Measurements from ENCODE around the gene IFRD2.
"Not testable (repeated sequence)": the region's sequence is repeated elsewhere in the genome, so short reads cannot be mapped to it uniquely, and the experiment has no call there.

IFRD2 gene

DNA sequence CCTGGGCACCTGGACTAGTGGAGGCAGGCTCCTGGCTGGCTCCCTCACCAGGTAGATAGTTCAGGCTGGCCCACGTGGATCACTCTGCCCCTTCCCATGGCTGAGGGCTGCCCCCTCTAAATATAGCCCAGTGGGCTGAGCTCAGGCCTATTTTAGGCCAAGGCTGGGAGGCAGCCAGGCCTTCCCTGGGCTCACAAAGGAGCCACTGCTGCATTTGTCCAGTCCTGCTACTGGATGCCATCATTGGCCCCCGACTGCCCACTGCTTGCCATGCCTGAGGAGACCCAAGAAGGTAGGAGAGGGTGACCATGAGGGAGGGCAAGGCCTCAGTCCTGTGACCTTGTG lies 13.4 kb downstream of the IFRD2 start, which contains the start of gene LSMEM2:
TSS of gene LSMEM2 (plus strand) at position 208 of the 345 bp plus-strand sequence. CDS start at position 235, 27 bp downstream.
- no peak for DNase-seq

DNA sequence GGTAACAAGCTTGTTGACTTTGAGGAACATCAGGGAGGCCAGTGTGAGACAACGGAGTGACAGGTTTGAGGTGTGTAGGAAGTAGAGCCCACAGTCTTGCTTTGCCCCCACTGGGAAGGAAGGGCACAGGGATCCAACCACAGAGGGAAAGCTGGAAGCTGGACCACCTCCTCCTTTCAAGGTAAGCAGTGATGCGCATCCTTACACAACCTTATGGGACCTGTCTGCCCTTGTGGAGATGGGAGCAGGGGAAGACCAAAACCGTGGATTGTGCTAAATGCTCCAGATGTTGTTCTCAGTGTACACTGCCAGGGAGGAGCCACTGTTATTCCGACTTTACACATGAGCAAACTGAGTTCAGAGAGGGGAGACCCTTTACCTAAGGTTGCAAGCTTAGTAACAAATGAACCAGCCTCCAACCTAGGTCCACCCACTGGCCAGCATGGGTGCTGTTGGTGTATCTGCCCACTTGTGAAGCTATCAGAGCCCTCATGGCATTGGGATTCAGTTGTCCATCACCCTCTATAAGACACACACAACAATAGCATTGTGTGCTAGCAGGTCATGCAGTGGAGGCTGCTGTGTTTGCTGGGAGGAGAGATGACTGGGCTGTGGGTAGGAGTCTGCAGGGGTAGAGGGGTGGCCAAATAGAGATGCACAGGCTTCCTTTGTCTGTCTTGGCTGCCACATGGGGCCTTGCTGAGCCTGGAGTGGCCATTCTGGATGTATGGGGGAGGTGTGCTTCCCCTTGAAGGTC lies 13.9 kb downstream of the IFRD2 start:
- no peak for DNase-seq

DNA sequence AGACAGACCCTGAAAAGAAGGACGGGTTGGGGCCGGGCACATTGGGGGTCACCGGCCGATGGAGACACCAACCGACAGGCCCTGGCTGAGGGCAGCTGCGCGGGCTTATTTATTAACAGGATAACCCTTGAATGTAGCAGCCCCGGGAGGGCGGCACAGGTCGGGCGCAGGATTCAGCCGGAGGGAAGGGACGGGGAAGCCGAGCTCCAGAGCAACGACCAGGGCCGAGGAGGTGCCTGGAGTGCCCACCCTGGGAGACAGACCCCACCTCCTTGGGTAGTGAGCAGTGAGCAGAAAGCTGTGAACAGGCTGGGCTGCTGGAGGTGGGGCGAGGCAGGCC lies 15.5 kb downstream of the IFRD2 start:
- DNase-seq = no peak

DNA sequence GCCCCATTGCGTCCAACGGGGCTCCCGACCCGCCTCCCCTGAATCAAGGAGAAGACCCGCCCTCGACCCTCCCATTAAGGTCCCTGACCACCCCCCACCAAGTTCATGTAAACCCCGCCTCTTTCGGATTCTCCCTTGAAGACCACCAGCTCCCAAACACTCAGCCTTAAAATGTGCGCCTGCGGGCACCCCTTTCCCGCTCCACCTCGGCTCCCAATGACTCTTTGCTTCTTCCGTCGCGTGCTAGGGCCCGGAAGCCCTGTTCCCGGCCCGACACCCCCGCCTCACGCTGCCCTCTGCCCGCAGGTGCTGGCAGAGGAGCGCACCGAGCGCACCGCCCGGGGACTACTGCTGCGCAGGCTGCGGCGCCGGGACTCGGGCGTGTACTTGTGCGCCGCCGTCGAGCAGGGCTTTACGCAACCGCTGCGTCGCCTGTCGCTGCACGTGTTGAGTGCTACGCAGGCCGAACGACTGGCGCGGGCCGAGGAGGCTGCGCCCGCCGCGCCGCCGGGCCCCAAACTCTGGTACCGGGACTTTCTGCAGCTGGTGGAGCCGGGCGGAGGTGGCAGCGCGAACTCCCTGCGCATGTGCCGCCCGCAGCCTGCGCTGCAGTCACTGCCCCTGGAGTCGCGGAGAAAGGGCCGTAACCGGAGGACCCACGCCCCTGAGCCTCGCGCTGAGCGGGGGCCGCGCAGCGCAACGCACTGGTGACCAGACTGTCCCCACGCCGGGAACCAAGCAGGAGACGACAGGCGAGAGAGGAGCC lies 16.1 kb downstream of the IFRD2 start:
- peak; percentile 24 for DNase-seq

DNA sequence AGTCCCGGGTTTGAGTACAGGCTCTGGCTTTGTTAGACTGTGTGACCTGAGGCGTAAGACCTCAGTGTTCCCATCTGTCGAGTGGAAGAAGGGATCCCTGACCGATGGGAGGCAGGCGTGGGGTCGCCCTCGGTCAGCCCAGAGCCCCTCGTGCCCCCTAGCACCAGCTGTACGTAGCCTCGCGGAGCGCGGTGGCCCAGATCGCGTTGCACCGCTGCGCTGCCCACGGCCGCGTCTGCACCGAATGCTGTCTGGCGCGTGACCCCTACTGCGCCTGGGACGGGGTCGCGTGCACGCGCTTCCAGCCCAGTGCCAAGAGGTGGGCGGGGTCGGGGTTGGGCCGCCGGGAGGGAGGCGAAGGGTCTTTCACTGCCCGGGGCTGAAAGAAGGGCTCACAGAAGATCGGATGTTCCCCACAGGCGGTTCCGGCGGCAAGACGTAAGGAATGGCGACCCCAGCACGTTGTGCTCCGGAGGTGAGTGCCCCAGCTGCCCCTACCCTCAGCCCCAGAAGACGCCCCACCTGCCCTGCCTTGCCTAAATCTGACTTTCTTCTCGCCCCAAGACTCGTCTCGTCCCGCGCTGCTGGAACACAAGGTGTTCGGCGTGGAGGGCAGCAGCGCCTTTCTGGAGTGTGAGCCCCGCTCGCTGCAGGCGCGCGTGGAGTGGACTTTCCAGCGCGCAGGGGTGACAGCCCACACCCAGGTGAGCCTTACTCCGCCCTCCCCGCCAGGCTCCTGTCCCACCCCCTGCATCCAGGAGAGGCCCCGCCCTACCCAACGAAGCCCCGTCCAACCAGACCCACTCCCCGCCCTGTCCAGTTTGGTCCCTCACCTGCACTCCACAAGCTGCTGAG lies 16.9 kb downstream of the IFRD2 start:
- no peak for DNase-seq

DNA sequence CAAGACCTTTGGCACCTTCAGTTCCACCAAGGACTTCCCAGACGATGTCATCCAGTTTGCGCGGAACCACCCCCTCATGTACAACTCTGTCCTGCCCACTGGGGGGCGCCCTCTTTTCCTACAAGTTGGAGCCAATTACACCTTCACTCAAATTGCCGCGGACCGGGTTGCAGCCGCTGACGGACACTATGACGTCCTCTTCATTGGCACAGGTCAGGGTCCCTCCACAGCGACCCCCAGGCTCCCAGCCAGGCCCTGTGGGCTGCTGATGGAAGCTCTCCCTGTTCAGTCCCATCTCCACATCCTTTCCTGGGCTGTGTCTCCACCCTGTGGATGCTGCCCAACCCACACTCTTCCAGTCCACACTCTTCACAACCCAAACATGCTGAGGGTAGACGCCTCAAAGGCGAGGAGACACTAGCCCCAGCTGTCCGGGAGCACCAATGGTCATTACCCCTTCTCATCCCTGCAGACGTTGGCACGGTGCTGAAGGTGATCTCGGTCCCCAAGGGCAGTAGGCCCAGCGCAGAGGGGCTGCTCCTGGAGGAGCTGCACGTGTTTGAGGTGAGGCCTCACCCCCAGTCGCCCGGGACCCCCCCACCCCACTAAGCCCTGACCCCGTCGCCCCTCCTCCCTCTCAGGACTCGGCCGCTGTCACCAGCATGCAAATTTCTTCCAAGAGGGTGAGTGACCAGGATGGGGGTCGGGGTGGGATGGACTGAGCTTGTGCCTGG lies 17.7 kb downstream of the IFRD2 start:
- DNase-seq = peak; percentile 72

DNA sequence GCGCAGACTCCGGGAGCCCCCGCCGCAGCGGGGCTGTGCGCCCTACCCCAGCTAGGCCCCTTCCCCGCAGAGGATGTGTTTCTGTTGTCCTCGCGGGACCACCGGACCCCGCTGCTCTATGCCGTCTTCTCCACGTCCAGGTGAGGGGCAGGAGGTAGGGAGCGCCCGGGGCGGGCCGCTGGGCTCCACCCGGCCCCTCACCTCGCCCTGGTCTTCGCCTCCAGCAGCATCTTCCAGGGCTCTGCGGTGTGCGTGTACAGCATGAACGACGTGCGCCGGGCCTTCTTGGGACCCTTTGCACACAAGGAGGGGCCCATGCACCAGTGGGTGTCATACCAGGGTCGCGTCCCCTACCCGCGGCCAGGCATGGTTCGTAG lies 18.6 kb downstream of the IFRD2 start:
- DNase-seq = no peak

DNA sequence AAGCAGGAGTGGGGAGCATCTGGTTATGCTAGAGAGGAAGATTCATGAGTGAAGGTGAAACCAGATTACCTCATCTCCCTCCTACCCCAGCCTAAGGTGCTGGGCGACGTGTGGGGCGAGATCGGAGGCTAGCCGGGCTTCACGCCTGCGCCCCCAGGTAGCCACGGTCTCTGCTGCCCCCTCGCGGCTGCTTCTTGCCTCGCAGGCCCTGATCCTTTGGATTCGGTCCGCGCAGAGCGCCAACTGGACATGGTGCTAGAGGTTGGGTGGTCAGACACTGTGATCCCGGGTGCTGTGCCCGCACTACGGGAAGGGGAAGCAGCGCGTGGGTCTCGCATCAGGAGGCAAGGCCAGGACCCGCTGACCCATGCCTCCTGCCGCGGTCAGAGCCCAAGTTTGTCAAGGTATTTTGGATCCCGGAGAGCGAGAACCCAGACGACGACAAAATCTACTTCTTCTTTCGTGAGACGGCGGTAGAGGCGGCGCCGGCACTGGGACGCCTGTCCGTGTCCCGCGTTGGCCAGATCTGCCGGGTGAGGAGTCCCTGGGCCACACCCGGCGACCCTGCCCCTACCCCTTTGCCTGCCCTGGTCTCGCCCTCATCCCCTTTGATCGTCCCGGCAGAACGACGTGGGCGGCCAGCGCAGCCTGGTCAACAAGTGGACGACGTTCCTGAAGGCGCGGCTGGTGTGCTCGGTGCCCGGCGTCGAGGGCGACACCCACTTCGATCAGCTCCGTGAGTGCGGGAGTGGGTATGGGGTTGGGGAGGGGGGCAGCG lies 19.1 kb downstream of the IFRD2 start:
- DNase-seq = peak; percentile 84

DNA sequence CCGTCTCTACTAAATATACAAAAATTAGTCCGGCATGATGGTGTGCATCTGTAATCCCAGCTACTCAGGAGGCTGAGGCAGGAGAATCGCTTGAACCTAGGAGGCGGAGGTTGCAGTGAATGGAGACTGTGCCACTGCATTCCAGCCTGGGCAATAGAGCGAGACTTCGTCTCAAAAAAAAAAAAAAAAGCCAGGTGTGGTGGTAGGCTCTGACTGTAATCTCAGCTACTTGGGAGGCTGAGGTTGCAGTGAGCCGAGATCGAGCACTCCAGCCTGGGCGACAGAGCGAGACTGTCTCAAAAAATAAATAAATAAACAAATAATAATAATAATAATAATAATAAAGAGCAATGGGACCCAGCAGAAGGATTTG lies 19.7 kb downstream of the IFRD2 start:
- not testable (repeated sequence) for DNase-seq

DNA sequence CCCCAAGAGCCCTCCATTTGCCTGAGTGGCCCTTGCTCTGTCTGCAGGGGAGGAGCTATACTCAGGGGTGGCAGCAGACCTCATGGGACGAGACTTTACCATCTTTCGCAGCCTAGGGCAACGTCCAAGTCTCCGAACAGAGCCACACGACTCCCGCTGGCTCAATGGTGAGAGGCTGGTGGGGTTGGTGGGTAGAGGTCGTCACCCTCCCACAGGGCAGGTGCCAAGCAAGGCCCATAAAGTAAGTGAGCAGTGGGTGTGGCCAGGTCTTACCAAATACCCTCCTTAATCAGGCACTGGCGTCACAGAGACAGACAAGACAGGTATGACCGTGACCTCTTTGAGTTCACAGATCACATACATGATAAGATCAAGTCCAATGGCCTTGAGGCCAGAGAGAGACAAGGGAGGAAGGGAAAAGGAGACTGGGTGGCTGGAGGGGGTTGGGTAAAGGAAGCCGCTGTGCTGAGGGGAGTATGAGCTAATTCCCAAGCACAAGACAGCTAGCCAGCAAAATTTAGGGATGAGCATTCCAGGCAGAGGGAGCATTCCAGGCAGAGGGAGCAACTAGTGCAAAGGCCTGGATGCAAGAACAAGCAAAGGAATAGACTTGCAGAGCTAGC lies 20.8 kb downstream of the IFRD2 start:
- no peak for DNase-seq

DNA sequence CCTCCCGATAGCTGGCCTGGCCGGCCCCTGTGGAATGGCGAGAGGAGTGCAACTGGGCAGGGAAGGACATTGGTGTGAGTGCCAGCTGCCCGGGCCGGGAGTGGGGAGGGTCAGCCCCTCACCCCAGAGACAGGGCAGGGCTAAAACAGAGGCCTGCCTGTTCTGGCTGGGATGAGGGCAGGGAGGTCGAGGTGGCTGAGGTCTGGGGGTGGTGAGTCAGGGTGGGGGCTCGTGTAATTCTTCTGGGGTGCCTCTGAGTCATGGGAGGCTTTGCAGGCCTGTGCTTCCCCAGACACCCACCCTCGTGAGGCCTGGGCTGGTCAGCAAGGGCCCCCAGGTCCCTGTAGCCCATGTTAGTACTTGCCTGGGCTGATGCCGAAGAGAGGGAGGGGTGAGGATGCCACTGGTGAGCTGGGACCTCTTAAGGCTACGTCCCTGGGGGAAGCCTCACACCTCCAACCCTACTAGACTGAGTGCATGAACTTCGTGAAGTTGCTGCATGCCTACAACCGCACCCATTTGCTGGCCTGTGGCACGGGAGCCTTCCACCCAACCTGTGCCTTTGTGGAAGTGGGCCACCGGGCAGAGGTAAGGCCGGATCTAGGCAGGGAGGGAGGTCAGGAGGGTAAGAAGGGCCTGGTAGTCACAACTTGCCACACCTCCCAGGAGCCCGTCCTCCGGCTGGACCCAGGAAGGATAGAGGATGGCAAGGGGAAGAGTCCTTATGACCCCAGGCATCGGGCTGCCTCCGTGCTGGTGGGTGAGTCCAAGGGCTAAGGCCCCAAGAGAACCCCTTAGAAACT lies 21.6 kb downstream of the IFRD2 start:
- DNase-seq = no peak

DNA sequence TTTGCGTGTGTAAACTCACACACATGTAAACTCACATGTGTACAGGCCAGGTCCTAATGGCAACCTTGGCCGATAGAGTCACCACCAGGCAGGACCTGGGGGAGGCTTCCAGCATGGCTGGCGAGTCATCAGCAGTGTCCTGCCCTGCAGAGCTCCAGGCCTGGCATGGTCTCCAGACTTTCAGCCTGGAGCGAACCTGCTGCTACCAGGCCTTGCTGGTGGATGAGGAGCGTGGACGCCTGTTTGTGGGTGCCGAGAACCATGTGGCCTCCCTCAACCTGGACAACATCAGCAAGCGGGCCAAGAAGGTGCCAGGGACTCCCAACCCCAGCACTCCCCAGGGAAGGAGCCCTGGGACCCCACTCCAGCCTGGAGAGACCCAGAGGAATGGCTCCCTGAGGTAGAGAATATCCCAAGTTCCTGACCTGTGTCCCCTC lies 22.2 kb downstream of the IFRD2 start:
- DNase-seq = no peak

DNA sequence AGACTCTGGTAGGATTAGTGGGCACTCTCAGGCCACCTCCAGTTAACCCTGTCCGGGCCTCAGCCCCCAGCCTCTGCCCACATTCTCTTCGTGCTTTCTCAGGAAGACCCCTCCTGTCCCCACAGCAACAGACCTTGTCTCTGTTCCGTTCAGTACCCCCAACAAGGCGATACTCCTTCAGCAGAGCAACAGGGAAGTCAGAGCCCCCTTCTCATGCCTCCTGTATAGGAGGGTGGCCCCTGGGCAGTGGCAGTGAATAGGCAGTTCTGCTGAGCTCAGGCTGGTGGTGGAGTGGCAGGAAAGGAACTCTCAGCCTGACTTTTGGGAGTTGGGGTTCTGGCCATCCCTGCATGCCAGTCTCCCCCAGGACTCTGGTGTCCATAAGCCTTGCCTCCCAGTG lies 22.8 kb downstream of the IFRD2 start:
- DNase-seq = no peak

DNA sequence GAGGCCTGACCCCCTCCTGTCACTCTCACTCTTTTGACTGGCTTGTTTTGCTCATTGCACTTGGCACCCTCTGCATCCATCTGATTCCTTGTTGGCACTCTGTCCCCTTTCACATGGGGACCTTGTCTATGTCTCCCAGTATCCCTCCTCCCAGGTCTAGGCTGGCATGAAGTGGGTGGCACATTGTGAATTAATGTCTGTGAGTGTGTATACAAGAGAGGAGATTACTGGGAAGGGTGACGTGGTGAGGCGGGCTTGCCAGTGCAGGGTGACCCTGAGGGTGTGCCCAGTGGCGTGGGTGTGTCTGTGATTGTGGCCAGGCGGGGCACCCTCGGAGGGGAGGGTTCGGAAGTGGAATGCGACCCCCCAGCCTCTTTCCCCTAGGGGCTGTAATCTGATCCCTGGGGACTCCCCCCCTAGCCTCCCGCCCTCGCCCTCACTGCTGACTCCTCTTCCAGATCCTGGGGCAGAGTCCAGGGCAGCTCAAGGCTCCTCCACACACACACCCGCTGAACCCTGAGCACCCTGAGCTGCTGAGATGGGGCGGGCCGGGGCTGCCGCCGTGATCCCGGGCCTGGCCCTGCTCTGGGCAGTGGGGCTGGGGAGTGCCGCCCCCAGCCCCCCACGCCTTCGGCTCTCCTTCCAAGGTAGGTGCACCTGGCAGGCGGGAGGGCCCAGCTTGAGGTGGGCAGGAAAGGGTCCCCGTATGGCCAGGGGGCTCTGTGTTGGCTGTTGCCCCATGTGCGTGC lies 23.4 kb downstream of the IFRD2 start, which contains the start of gene SEMA3B:
TSS of gene SEMA3B (plus strand) at position 445 of the 749 bp plus-strand sequence. CDS start at position 539, 94 bp downstream.
- DNase-seq = no peak

DNA sequence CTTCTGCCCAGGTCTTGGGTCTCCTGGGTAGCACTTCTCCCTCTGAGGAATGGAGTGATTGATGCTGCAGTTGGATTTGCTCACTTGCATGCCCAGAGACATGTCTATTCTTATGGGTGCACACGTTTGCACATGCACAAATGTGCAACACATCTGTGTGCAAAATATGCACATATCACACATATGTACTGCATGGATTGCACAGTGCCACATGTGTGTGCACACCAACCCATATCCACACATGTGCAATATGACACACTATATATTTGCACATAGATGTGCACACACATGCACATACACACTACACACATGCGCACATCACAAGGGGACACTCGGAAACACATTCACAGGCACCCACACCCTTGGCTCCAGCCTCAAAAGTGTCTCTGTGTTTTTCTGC lies 24.0 kb downstream of the IFRD2 start:
- DNase-seq = no peak

DNA sequence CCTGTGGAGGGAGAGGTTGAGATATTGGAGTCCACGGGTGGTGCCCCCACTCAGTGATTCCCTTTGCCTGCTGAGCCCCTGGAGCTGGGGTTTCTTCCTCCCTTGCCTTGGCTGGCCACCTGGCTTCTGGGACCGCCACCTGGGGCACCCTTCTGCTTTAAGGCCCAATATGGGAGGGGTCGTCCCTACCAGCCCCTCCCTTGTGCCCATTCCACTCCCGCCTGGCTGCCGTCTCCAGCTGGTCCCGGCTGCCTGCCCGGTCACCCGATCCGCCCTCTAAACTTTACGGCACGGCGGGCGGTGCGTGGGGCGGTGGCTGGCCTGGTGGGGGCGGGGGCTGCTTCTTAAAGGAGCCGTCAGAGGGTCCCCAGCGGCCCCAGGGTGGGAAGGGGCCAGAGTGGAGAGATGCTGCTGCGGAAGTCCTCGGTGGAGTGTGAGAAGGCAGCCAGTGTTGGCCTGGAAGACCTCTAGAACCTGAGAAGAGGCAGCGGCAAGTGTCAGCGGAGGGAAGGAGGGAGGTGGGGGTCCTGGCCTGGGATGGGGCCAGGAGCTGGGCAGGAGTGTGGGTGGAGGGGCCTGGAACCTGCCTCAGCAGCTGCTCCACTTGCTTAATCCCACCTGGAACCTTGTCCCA lies 24.8 kb downstream of the IFRD2 start:
- DNase-seq = no peak

DNA sequence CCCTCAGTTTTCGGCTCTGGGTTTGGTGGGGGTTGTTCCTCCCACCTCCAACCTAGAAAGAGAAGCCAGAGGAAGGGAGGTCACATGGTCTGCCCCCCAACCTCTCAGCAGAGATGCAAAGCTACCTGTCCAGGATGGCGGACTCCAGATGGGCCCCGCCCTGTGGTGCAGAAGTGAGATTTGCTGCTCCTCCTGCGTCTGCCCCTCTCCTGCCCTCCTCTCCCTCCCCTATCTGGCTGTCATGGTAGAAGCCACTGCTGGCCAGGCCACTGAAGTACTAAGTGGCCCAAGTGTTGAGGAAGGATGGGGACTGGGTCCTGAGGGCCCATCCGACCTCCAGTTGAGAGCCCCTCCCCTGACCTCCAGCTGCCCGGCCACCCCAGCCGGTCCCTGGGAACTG lies 25.4 kb downstream of the IFRD2 start:
- no peak for DNase-seq

DNA sequence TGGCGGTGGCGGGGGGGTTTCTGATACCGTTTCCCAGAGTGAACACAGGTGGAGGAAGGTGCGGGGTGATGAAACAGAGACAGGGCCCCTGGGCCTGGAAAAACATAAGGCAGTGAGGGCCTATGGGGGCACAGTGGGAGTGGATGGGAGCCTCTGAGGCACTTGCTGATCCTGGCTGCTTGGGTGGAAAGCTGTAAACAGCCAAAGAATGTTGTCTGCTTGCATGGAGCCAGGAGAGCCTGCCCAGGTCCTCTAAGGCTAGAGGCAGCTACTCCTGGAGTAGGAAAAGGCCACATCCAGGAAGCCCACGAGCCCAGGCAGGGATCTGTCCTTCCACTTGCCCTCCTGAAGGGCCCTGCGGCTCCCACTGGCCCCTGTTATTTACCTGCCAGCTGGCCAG lies 26.2 kb downstream of the IFRD2 start:
- DNase-seq = no peak

DNA sequence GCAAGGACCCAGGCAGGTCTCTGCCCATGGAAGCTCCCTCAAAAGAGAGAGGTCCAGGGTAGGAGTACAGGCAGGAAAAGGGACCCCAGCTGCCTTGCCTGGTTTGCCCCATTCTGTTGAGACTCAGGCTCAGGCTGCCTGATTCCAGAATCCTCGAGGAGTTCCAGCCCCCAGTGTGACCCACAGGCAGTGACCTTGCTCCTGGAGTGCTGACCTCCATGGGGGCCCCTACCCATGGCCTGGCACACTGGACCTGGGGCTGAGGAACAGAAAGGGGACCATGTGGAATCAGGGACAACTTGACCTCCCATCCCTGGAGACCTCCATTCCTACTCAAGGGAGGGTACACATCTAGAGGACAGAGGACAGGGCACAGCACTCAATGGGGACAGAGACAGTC lies 26.7 kb downstream of the IFRD2 start:
- DNase-seq = no peak
